PC-9 (cell line): ENCODE measurements around the gene ANAPC10. TPM values are rescaled to one million over a fixed set of nuclear protein-coding genes. Genes with fewer than 3 reads are reported as not detected.

Source experiments
- BruUV-seq: library from RNA; stranded (reverse); fragments of 400-500 nt; replicated peaks from 2 replicates; lab custom pipeline; 2021; lab: Mats Ljungman, UMichigan
- CTCF ChIA-PET: fragments of 300-600 bp; sonication (Branson Sonifier 250); formaldehyde crosslinking; loops from one replicate; lab custom pipeline; 2022; ENCODE audit warnings: antibody characterized with exemption; lab: Charles Lee
- POLR2A ChIA-PET: fragments of 300-600 bp; sonication (Branson Sonifier 250); formaldehyde crosslinking; loops from one replicate; lab custom pipeline; 2022; ENCODE audit warnings: antibody characterized with exemption; ENCODE audit not compliant: unreplicated experiment; lab: Charles Lee
- DNase-seq, 2 experiments: peaks; one replicate each; pipeline versions ENCODE4 v3.0.0 to v3.0.0-alpha.2; 2015 to 2022; ENCODE audit warnings: mixed read lengths in 1 of 2
- H2AFZ ChIP-seq: fragments of 200-600 bp; sonication (generic); 2 replicates; pipeline ENCODE4 v1.8.1; 2017; ENCODE audit warnings: antibody characterized with exemption
- H3F3A ChIP-seq: fragments of 200-600 bp; sonication (generic); 2 replicates; pipeline ENCODE4 v1.8.1; 2017; ENCODE audit warnings: antibody characterized with exemption, mild to moderate bottlenecking, low read depth; ENCODE audit not compliant: insufficient read depth
- H3K27ac ChIP-seq: fragments of 200-600 bp; sonication (generic); 2 replicates; pipeline ENCODE4 v1.6.1; 2016; ENCODE audit warnings: mixed run types
- H3K27me3 ChIP-seq: fragments of 200-600 bp; sonication (generic); 2 replicates; pipeline ENCODE4 v1.6.1; 2016; ENCODE audit warnings: low read depth, mixed run types; ENCODE audit not compliant: insufficient read depth
- H3K36me3 ChIP-seq: fragments of 200-600 bp; sonication (generic); 2 replicates; pipeline ENCODE4 v1.6.1; 2016; ENCODE audit warnings: low read depth, mixed run types
- H3K4me1 ChIP-seq: fragments of 200-600 bp; sonication (generic); replicated peaks from 2 replicates; pipeline ENCODE4 v1.6.1; 2016; ENCODE audit warnings: mixed run types; ENCODE audit not compliant: insufficient read depth
- H3K4me2 ChIP-seq: fragments of 200-600 bp; sonication (generic); 2 replicates; pipeline ENCODE4 v1.6.1; 2017; ENCODE audit warnings: mixed run types
- H3K4me3 ChIP-seq: fragments of 200-600 bp; sonication (generic); 2 replicates; pipeline ENCODE4 v1.6.1; 2016; ENCODE audit warnings: mixed run types
- H3K79me2 ChIP-seq: fragments of 200-600 bp; sonication (generic); 2 replicates; pipeline ENCODE4 v1.6.1; 2017; ENCODE audit warnings: low read depth, mixed run types
- H3K9me2 ChIP-seq: fragments of 200-600 bp; sonication (generic); 2 replicates; pipeline ENCODE4 v1.8.1; 2017; ENCODE audit warnings: mild to moderate bottlenecking; ENCODE audit not compliant: insufficient read depth
- H3K9me3 ChIP-seq: fragments of 200-600 bp; sonication (generic); 2 replicates; pipeline ENCODE4 v1.8.1; 2016; ENCODE audit warnings: low read depth; ENCODE audit not compliant: insufficient read depth
- H4K20me1 ChIP-seq: fragments of 200-600 bp; sonication (generic); 2 replicates; pipeline ENCODE4 v1.8.1; 2017; ENCODE audit not compliant: insufficient read depth
- EZH2 ChIP-seq: fragments of 200-600 bp; sonication (generic); IDR thresholded peaks from 2 replicates; pipeline ENCODE4 v1.8.0; 2017; ENCODE audit warnings: antibody characterized with exemption, low read depth
- intact Hi-C: fragments of 100-400 bp; cut with micrococcal nuclease; formaldehyde crosslinking; loops from one replicate; pipeline ENCODE4 v1.10.0; 2022; ENCODE audit not compliant: unreplicated experiment
- total RNA-seq: library from RNA; stranded (reverse); gene quantifications from 2 replicates; pipeline ENCODE4 v1.2.3, GENCODE V29; 2021
- TF ChIP-seq, protein P1 (sequence below): fragments of 200-600 bp; sonication (generic); conservative IDR thresholded peaks from 2 replicates; pipeline ENCODE4 v1.6.1; 2017; ENCODE audit warnings: mixed run types, antibody characterized with exemption, mild to moderate bottlenecking, moderate library complexity

Gene ANAPC10
- total RNA-seq, 1 experiment from 2014 or later = 20.2 TPM

DNA sequence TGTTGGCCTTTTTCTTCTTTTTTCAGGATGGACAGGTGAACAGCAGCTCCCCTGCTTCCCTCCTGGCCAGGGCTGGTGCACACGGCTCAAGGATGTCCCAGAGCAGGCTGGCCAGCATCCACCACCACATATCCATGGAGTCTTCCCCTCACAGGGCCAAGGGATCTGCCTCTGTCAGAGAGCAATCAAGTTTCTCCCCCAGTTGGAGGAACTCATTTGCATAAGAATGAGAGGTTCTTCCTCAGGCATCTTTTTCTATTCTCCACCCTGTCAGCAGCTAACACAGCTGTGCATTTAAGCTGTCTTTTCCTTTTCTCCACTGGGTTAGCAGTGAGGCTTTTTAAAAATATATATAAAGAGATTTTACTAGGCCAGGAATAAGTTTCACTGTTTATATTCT is 143.8 kb downstream of the ANAPC10 start:
- Histone ChIP-seq H3F3A (no peaks in the 10 kb centered on the region), H3K4me2 (no peak overlapping the region), H3K4me3 (no peak overlapping the region), H3K79me2 (no peaks in the 10 kb centered on the region), H3K9me3 (no peaks in the 10 kb centered on the region), H3K27me3 (no peaks in the 10 kb centered on the region), H3K36me3 (no peaks in the 10 kb centered on the region), H3K4me1 (no peaks in the 10 kb centered on the region), H4K20me1 (no peaks in the 10 kb centered on the region), H2AFZ (no peak overlapping the region), H3K9me2 (no peaks in the 10 kb centered on the region), H3K27ac (no peak overlapping the region)
- TF ChIP-seq EZH2 = no peak
- TF ChIP-seq, protein P1, sequence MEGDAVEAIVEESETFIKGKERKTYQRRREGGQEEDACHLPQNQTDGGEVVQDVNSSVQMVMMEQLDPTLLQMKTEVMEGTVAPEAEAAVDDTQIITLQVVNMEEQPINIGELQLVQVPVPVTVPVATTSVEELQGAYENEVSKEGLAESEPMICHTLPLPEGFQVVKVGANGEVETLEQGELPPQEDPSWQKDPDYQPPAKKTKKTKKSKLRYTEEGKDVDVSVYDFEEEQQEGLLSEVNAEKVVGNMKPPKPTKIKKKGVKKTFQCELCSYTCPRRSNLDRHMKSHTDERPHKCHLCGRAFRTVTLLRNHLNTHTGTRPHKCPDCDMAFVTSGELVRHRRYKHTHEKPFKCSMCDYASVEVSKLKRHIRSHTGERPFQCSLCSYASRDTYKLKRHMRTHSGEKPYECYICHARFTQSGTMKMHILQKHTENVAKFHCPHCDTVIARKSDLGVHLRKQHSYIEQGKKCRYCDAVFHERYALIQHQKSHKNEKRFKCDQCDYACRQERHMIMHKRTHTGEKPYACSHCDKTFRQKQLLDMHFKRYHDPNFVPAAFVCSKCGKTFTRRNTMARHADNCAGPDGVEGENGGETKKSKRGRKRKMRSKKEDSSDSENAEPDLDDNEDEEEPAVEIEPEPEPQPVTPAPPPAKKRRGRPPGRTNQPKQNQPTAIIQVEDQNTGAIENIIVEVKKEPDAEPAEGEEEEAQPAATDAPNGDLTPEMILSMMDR = no peak
- intact Hi-C loops = no loop called here
- ChIA-PET POLR2A (no interaction called here), CTCF (no interaction called here)
- no TSS peak for BruUV-seq
- DNase-seq = no peak

DNA sequence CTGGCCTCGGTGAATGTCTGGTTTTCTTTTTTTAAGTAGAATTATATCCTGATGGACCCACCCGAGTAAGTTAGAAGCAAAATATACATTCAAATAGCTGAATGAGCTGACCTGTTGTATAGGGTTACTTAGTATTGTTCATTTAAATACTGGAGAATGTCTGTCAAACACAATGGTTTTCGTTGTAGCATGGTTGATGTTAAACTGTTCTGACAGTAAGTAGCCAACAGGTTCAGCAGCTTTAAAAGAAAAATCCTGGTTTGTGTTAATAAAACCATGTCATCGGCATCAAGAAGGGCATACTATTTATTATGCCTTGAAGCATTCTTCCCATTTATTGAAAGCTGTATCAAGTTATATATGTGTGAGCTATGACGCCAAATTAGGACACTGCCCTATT is 149.6 kb downstream of the ANAPC10 start:
- TF ChIP-seq, protein P1 = no peak
- no peak for TF ChIP-seq EZH2
- no peak overlapping the region for H3K4me3 ChIP-seq
- BruUV-seq = no TSS peak
- H3K27ac ChIP-seq = no peak overlapping the region
- no peaks in the 10 kb centered on the region for H3K36me3 ChIP-seq
- no peaks in the 10 kb centered on the region for H3K27me3 ChIP-seq
- POLR2A ChIA-PET = no interaction called here
- no peaks in the 10 kb centered on the region for H3K9me3 ChIP-seq
- H2AFZ ChIP-seq = no peak overlapping the region
- no peak overlapping the region for H3K4me2 ChIP-seq
- H4K20me1 ChIP-seq = no peaks in the 10 kb centered on the region
- H3K4me1 ChIP-seq = no peaks in the 10 kb centered on the region
- H3F3A ChIP-seq = no peaks in the 10 kb centered on the region
- intact Hi-C loops = no loop called here
- CTCF ChIA-PET = no interaction called here
- DNase-seq = no peak
- H3K9me2 ChIP-seq = no peaks in the 10 kb centered on the region
- no peaks in the 10 kb centered on the region for H3K79me2 ChIP-seq

GRCh38 chr4:144948009-144948408 is 150.0 kb downstream of the ANAPC10 start:
- Histone ChIP-seq H2AFZ (no peak overlapping the region), H3K9me3 (no peaks in the 10 kb centered on the region), H3K36me3 (no peaks in the 10 kb centered on the region), H3F3A (no peaks in the 10 kb centered on the region), H3K27me3 (no peaks in the 10 kb centered on the region), H3K4me3 (no peak overlapping the region), H3K4me1 (no peaks in the 10 kb centered on the region), H3K9me2 (no peaks in the 10 kb centered on the region), H3K79me2 (no peaks in the 10 kb centered on the region), H3K4me2 (no peak overlapping the region), H4K20me1 (no peaks in the 10 kb centered on the region), H3K27ac (no peak overlapping the region)
- ChIA-PET POLR2A (no interaction called here), CTCF (no interaction called here)
- intact Hi-C loops = no loop called here
- TF ChIP-seq, protein P1 = no peak
- no peak for TF ChIP-seq EZH2
- BruUV-seq = no TSS peak
- no peak for DNase-seq

Other genes starting within 250 kb of the ANAPC10 start
- 55.1 and 60.6 TPM in 2 replicates for gene ABCE1, start 115 bp upstream of the ANAPC10 start, total RNA-seq
- 43.5 and 44.2 TPM in 2 replicates for gene OTUD4, start 82.4 kb upstream of the ANAPC10 start, total RNA-seq